Neural cell (in vitro differentiated cells): ENCODE results near the gene PDE11A. TPM values are rescaled to one million over a fixed set of nuclear protein-coding genes. Genes with fewer than 3 reads are reported as not detected.

Experiments
- H2AFZ ChIP-seq: fragments of 200-600, 300-800 bp; sonication (generic), shearing (Covaris generic); 2 replicates; pipeline ENCODE4 v1.6.0; 2014; ENCODE audit warnings: low read depth, mild to moderate bottlenecking, antibody characterized with exemption, low read length, moderate library complexity
- H3F3A ChIP-seq: fragments of 200-600 bp; shearing (Covaris generic); 2 replicates; pipeline ENCODE4 v1.6.1; 2016; ENCODE audit warnings: mild to moderate bottlenecking, moderate library complexity, mixed read lengths, antibody characterized with exemption, low read length; ENCODE audit not compliant: insufficient read depth, poor library complexity, severe bottlenecking
- H3K27ac ChIP-seq: fragments of 200-600, 300-800 bp; sonication (generic), shearing (Covaris generic); 2 replicates; pipeline ENCODE4 v1.5.1; 2014; ENCODE audit warnings: mild to moderate bottlenecking, low read length, moderate library complexity
- H3K27me3 ChIP-seq: fragments of 300-800, 200-600 bp; sonication (generic), shearing (Covaris generic); 2 replicates; pipeline ENCODE4 v1.6.0; 2014; ENCODE audit warnings: mild to moderate bottlenecking, low read depth, low read length, moderate library complexity; ENCODE audit not compliant: insufficient read depth
- H3K36me3 ChIP-seq: fragments of 300-800, 200-600 bp; sonication (generic), shearing (Covaris generic); 2 replicates; pipeline ENCODE4 v1.5.1; 2014; ENCODE audit warnings: mild to moderate bottlenecking, antibody characterized with exemption, low read length, moderate library complexity; ENCODE audit not compliant: insufficient read depth
- H3K4me2 ChIP-seq: fragments of 300-800, 200-600 bp; sonication (generic), shearing (Covaris generic); 2 replicates; pipeline ENCODE4 v1.6.0; 2014; ENCODE audit warnings: mild to moderate bottlenecking, low read length
- H3K4me3 ChIP-seq: fragments of 300-800, 200-600 bp; sonication (generic), shearing (Covaris generic); 2 replicates; pipeline ENCODE4 v1.5.1; 2014; ENCODE audit warnings: mild to moderate bottlenecking, low read length, moderate library complexity
- H3K79me2 ChIP-seq: fragments of 200-600 bp; shearing (Covaris generic); replicated peaks from 2 replicates; pipeline ENCODE4 v1.6.0; 2014; ENCODE audit warnings: mild to moderate bottlenecking, low read length, moderate library complexity; ENCODE audit not compliant: insufficient read depth
- H3K9ac ChIP-seq: fragments of 300-800, 200-600 bp; sonication (generic), shearing (Covaris generic); 2 replicates; pipeline ENCODE4 v1.6.1; 2016; ENCODE audit warnings: mild to moderate bottlenecking, low read length, mixed read lengths
- H3K9me2 ChIP-seq: fragments of 200-600 bp; shearing (Covaris generic); 2 replicates; pipeline ENCODE4 v1.6.1; 2016; ENCODE audit warnings: mild to moderate bottlenecking, low read length, mixed read lengths; ENCODE audit not compliant: insufficient read depth
- H3K9me3 ChIP-seq: fragments of 200-600, 300-800 bp; sonication (generic), shearing (Covaris generic); 2 replicates; pipeline ENCODE4 v1.6.1; 2016; ENCODE audit warnings: mild to moderate bottlenecking, mixed run types, low read length, moderate library complexity, mixed read lengths
- H4K20me1 ChIP-seq: fragments of 200-600 bp; shearing (Covaris generic); 2 replicates; pipeline ENCODE4 v1.6.1; 2016; ENCODE audit warnings: mild to moderate bottlenecking, mixed run types; ENCODE audit not compliant: insufficient read depth
- EP300 ChIP-seq: fragments of 450-650 bp; conservative IDR thresholded peaks from 2 replicates; pipeline ENCODE4 v1.6.1; 2014; ENCODE audit warnings: antibody characterized with exemption, mild to moderate bottlenecking, moderate library complexity; ENCODE audit not compliant: poor library complexity, severe bottlenecking
- EZH2 ChIP-seq: fragments of 200-600, 300-800 bp; shearing (Covaris generic), sonication (generic); IDR thresholded peaks from 2 replicates; pipeline ENCODE4 v1.6.1; 2014; ENCODE audit warnings: antibody characterized with exemption, low read length, borderline replicate concordance, mild to moderate bottlenecking; ENCODE audit not compliant: insufficient read depth, poor library complexity, severe bottlenecking
- MXI1 ChIP-seq: fragments of 450-650 bp; conservative IDR thresholded peaks from 2 replicates; pipeline ENCODE4 v1.6.1; 2014; ENCODE audit warnings: antibody characterized with exemption, mild to moderate bottlenecking; ENCODE audit not compliant: poor library complexity, severe bottlenecking
- POLR2AphosphoS5 ChIP-seq: IDR thresholded peaks from 2 replicates; pipeline ENCODE4 v1.6.1; 2012
- RAD21 ChIP-seq: fragments of 450-650 bp; conservative IDR thresholded peaks from 2 replicates; pipeline ENCODE4 v1.6.1; 2014; ENCODE audit warnings: antibody characterized with exemption, mild to moderate bottlenecking, moderate library complexity
- SMC3 ChIP-seq: fragments of 450-650 bp; conservative IDR thresholded peaks from 2 replicates; pipeline ENCODE4 v1.6.1; 2014; ENCODE audit warnings: antibody characterized with exemption, mild to moderate bottlenecking, moderate library complexity; ENCODE audit not compliant: poor library complexity
- TAF1 ChIP-seq: IDR thresholded peaks from 2 replicates; pipeline ENCODE4 v1.6.1; 2012; ENCODE audit warnings: low read depth
- polyA plus RNA-seq: library from polyadenylated mRNA; depleted of rRNA; stranded (reverse); fragments of >200 nt; gene quantifications from 2 replicates; pipeline ENCODE4 v1.2.3, GENCODE V29; 2014
- TF ChIP-seq, protein P1 (sequence below): fragments of 450-650 bp; IDR thresholded peaks from 2 replicates; pipeline ENCODE4 v1.5.1; 2014; ENCODE audit warnings: antibody characterized with exemption, mild to moderate bottlenecking, moderate library complexity; ENCODE audit not compliant: poor library complexity, severe bottlenecking
- TF ChIP-seq, protein P2 (sequence below): IDR thresholded peaks from 2 replicates; pipeline ENCODE4 v1.6.1; 2012; ENCODE audit warnings: borderline replicate concordance

The PDE11A gene
- polyA plus RNA-seq, 1 donor from 2014 or later: 0.89 TPM

DNA sequence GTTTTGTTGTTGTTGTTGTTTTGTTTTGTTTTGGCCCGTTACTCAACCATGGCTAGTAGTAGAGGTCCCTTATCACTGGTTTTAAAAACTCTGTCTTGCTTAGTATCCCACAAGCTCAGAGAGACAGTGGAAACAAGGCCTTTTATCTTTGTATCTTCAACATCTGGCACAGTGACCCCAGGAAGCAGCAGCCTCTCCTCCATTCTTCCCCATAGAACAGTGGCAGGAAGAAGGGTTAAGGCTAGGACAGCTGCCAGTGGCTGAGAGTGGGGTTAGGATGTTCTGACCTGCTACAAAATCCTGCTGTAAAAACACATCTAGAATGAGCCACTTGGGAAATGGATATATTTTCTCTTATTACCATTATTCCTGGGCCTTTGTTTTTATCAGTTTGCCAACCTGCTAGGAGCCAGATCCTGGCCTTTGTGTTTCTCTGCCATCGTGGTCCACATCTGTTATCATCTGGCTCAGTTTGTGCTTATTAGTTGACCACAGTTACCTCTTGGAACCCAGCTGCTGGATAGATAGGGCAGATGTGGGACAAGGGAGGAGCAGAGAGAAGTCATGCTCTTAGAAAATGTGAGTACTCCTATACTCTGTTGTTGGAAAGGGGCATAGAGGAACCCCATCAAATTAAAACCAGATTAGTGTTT, 433.2 kb downstream of the PDE11A start:
- Histone ChIP-seq H3F3A (no peaks in the 10 kb centered on the region), H4K20me1 (no peaks in the 10 kb centered on the region), H3K4me3 (no peak overlapping the region), H3K36me3 (no peaks in the 10 kb centered on the region), H3K27me3 (no peaks in the 10 kb centered on the region), H3K79me2 (no peaks in the 10 kb centered on the region), H3K4me2 (no peak overlapping the region), H3K9me3 (no peaks in the 10 kb centered on the region), H2AFZ (no peak overlapping the region), H3K27ac (no peak overlapping the region), H3K9ac (no peak overlapping the region), H3K9me2 (no peaks in the 10 kb centered on the region)
- no peak for TF ChIP-seq EZH2
- TF ChIP-seq TAF1: no peak
- TF ChIP-seq, protein P1, sequence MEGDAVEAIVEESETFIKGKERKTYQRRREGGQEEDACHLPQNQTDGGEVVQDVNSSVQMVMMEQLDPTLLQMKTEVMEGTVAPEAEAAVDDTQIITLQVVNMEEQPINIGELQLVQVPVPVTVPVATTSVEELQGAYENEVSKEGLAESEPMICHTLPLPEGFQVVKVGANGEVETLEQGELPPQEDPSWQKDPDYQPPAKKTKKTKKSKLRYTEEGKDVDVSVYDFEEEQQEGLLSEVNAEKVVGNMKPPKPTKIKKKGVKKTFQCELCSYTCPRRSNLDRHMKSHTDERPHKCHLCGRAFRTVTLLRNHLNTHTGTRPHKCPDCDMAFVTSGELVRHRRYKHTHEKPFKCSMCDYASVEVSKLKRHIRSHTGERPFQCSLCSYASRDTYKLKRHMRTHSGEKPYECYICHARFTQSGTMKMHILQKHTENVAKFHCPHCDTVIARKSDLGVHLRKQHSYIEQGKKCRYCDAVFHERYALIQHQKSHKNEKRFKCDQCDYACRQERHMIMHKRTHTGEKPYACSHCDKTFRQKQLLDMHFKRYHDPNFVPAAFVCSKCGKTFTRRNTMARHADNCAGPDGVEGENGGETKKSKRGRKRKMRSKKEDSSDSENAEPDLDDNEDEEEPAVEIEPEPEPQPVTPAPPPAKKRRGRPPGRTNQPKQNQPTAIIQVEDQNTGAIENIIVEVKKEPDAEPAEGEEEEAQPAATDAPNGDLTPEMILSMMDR: no peak
- TF ChIP-seq SMC3: no peak
- no peak for TF ChIP-seq EP300

DNA sequence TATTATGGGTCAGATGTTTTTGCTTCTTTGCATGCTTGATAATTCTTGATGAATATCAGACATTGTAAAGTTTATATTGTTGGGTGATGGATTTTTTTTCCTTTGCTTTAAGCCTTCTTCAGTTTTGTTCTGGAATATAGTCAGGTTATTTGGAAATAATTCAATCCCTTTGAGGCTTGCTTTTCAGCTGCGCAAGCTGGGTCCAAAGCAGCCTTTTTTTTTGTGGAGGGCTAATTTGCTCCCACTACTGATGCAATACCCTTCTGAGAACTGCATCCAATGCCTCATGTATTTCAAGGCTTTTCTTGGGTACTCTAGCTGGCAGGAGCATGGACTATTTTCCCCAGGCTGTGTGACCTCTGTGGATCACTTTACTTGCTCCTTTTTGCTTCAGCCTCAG, 434.1 kb downstream of the PDE11A start:
- no peaks in the 10 kb centered on the region for H3K36me3 ChIP-seq
- H3K27me3 ChIP-seq: no peaks in the 10 kb centered on the region
- no peak overlapping the region for H3K9ac ChIP-seq
- no peak for TF ChIP-seq RAD21
- TF ChIP-seq SMC3: no peak
- TF ChIP-seq POLR2AphosphoS5: no peak
- no peak for TF ChIP-seq EP300
- no peak for TF ChIP-seq TAF1
- TF ChIP-seq, protein P2, sequence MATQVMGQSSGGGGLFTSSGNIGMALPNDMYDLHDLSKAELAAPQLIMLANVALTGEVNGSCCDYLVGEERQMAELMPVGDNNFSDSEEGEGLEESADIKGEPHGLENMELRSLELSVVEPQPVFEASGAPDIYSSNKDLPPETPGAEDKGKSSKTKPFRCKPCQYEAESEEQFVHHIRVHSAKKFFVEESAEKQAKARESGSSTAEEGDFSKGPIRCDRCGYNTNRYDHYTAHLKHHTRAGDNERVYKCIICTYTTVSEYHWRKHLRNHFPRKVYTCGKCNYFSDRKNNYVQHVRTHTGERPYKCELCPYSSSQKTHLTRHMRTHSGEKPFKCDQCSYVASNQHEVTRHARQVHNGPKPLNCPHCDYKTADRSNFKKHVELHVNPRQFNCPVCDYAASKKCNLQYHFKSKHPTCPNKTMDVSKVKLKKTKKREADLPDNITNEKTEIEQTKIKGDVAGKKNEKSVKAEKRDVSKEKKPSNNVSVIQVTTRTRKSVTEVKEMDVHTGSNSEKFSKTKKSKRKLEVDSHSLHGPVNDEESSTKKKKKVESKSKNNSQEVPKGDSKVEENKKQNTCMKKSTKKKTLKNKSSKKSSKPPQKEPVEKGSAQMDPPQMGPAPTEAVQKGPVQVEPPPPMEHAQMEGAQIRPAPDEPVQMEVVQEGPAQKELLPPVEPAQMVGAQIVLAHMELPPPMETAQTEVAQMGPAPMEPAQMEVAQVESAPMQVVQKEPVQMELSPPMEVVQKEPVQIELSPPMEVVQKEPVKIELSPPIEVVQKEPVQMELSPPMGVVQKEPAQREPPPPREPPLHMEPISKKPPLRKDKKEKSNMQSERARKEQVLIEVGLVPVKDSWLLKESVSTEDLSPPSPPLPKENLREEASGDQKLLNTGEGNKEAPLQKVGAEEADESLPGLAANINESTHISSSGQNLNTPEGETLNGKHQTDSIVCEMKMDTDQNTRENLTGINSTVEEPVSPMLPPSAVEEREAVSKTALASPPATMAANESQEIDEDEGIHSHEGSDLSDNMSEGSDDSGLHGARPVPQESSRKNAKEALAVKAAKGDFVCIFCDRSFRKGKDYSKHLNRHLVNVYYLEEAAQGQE: no peak
- no peak for TF ChIP-seq EZH2
- TF ChIP-seq, protein P1: no peak
- no peak for TF ChIP-seq MXI1
- no peaks in the 10 kb centered on the region for H3K79me2 ChIP-seq
- no peaks in the 10 kb centered on the region for H3K9me3 ChIP-seq
- H3F3A ChIP-seq: no peaks in the 10 kb centered on the region
- H3K4me3 ChIP-seq: no peak overlapping the region
- H3K9me2 ChIP-seq: no peaks in the 10 kb centered on the region
- H3K4me2 ChIP-seq: no peak overlapping the region
- no peak overlapping the region for H3K27ac ChIP-seq
- no peak overlapping the region for H2AFZ ChIP-seq
- no peaks in the 10 kb centered on the region for H4K20me1 ChIP-seq
